AG20443 (cell line): ENCODE results near the gene CD19.
"Not testable (repeated sequence)": the region's sequence is repeated elsewhere in the genome, so short reads cannot be mapped to it uniquely, and the experiment has no call there.

Experiments used
- DNase-seq: peaks from one replicate; pipeline ENCODE4 v3.0.0; 2012; ENCODE audit warnings: low spot score, mixed read lengths

The CD19 gene

GRCh38 chr16:28931801-28932225, at the start of gene CD19:
CD19 (plus strand) TSS chr16:28931971; CDS start chr16:28932001, 30 bp downstream.
- DNase-seq, result no peak

- DNase-seq, result no peak
Observed at GRCh38 chr16:28882551-28883160, 49.1 kb upstream of the CD19 start.

- no peak for DNase-seq
Observed at GRCh38 chr16:28883221-28883996, 48.4 kb upstream of the CD19 start.

GRCh38 chr16:28884045-28884444, 47.7 kb upstream of the CD19 start:
- DNase-seq, result no peak

- no peak for DNase-seq
Observed at GRCh38 chr16:28886945-28887344, 44.8 kb upstream of the CD19 start.

GRCh38 chr16:28890355-28890754, 41.4 kb upstream of the CD19 start:
- DNase-seq, result not testable (repeated sequence)

GRCh38 chr16:28891964-28892890, 39.5 kb upstream of the CD19 start:
- no peak for DNase-seq

- no peak for DNase-seq
Observed at GRCh38 chr16:28893291-28893690, 38.5 kb upstream of the CD19 start.

- DNase-seq, result no peak
Observed at GRCh38 chr16:28895609-28896008, 36.2 kb upstream of the CD19 start.

GRCh38 chr16:28897826-28898225, 33.9 kb upstream of the CD19 start:
- DNase-seq, result no peak

- DNase-seq, result no peak
Observed at GRCh38 chr16:28898266-28898665, 33.5 kb upstream of the CD19 start.

- DNase-seq, result no peak
Observed at GRCh38 chr16:28898942-28899341, 32.8 kb upstream of the CD19 start.

- no peak for DNase-seq
Observed at GRCh38 chr16:28899882-28900590, 31.7 kb upstream of the CD19 start.

GRCh38 chr16:28900601-28901000, 31.2 kb upstream of the CD19 start:
- no peak for DNase-seq

GRCh38 chr16:28901862-28902261, 29.9 kb upstream of the CD19 start:
- no peak for DNase-seq

GRCh38 chr16:28902909-28903308, 28.9 kb upstream of the CD19 start:
- DNase-seq, result no peak

- no peak for DNase-seq
Observed at GRCh38 chr16:28903344-28904042, 28.3 kb upstream of the CD19 start.

- no peak for DNase-seq
Observed at GRCh38 chr16:28904363-28904762, 27.4 kb upstream of the CD19 start.

GRCh38 chr16:28904828-28905227, 26.9 kb upstream of the CD19 start:
- no peak for DNase-seq

- no peak for DNase-seq
Observed at GRCh38 chr16:28905229-28905754, 26.5 kb upstream of the CD19 start.

GRCh38 chr16:28905800-28906372, 25.9 kb upstream of the CD19 start:
- no peak for DNase-seq
